Measurements from ENCODE around the gene IFNA2.
"Not testable (repeated sequence)": the region's sequence is repeated elsewhere in the genome, so short reads cannot be mapped to it uniquely, and the experiment has no call there.

Gene IFNA2

GRCh38 chr9:21385131-21385670 lies at the start of gene IFNA2:
IFNA2 (minus strand) TSS chr9:21385398; CDS start chr9:21385329, 69 bp downstream.
- DNase-seq = no peak

GRCh38 chr9:21435015-21435383 lies 49.8 kb upstream of the IFNA2 start:
- DNase-seq = not testable (repeated sequence)

GRCh38 chr9:21434202-21435014 lies 49.2 kb upstream of the IFNA2 start:
- DNase-seq = peak; percentile 44 to 54

- DNase-seq = no peak
Measured at GRCh38 chr9:21432672-21433425, 47.7 kb upstream of the IFNA2 start.

- DNase-seq = no peak
Measured at GRCh38 chr9:21429191-21429590, 44.0 kb upstream of the IFNA2 start.

- no peak for DNase-seq
Measured at GRCh38 chr9:21428235-21428634, 43.0 kb upstream of the IFNA2 start.

GRCh38 chr9:21415493-21416267 lies 30.5 kb upstream of the IFNA2 start:
- DNase-seq = no peak

GRCh38 chr9:21414220-21414940 lies 29.2 kb upstream of the IFNA2 start:
- DNase-seq = no peak

- no peak for DNase-seq
Measured at GRCh38 chr9:21413624-21414023, 28.4 kb upstream of the IFNA2 start.

GRCh38 chr9:21413151-21413550 lies 28.0 kb upstream of the IFNA2 start:
- no peak for DNase-seq

GRCh38 chr9:21412107-21412506 lies 26.9 kb upstream of the IFNA2 start:
- DNase-seq = no peak

GRCh38 chr9:21408817-21409216 lies 23.6 kb upstream of the IFNA2 start, which contains the start of gene IFNA8:
IFNA8 (plus strand) TSS chr9:21409117; CDS start chr9:21409177, 60 bp downstream.
- DNase-seq = no peak

GRCh38 chr9:21404146-21404545 lies 18.9 kb upstream of the IFNA2 start:
- DNase-seq = no peak

- DNase-seq = no peak
Measured at GRCh38 chr9:21402386-21403251, 17.4 kb upstream of the IFNA2 start.

GRCh38 chr9:21399956-21400355 lies 14.8 kb upstream of the IFNA2 start:
- DNase-seq = no peak

- DNase-seq = no peak
Measured at GRCh38 chr9:21398955-21399489, 13.8 kb upstream of the IFNA2 start.

GRCh38 chr9:21395778-21396717 lies 10.8 kb upstream of the IFNA2 start:
- peak; percentile 54 to 63 for DNase-seq

GRCh38 chr9:21392270-21392669 lies 7.1 kb upstream of the IFNA2 start:
- DNase-seq = no peak

GRCh38 chr9:21383627-21384026 lies 1.6 kb downstream of the IFNA2 start:
- no peak for DNase-seq
